GM21367 (cell line): ENCODE measurements around the gene MBNL2.

Source experiments
- ATAC-seq: cut with Tn5 transposase; IDR thresholded peaks from one replicate; pipeline ENCODE4 v1.9.1; 2021; ENCODE audit not compliant: unreplicated experiment

MBNL2 gene

DNA sequence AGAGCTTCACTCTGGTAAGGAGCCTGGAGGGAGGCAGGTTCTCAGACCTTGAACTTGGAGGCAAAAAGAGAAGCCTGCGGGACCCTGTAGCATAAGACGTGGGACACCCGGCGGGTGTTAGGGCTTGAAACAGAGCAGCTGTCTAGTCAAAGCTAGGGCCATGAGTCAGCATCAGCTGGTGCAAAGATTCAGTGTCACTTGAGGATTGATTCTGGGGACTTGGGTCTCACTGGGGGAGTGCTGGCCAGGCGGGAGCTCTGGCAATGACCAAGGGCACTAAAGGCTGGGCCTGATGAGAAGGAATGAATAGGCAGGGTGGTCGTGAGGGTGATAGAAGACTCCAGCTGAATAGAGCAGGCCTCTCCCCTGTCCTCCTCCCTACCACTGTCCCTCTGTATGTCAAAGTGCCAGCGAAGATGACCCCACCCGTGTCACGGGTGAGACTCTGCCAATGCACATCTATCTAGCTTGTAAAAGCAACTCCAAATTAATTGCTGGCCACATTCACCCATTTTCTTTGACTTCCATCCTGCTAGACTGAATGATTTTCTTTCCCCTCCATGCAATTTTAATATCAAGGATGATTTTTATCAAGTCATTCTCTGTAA lies 97.1 kb downstream of the MBNL2 start:
- ATAC-seq = no peak

DNA sequence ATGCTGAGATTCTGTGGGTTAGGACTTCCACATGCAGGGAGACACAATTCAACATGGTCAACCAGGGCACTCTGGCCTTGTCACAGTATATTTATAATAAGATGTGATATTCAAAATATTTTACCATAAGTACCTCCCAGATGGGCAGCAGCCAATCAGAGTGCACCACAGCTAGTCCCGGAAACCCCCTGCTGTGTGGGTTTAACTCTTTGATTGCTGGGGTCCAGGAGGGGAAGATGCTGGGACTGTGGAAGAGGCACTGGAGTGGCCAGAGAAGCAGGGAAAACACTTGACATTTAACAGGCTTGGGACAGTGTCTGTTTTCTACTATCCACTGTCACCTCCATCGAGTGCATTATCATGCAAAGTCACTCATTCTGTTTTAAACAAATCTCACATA lies 99.0 kb downstream of the MBNL2 start:
- ATAC-seq = no peak

DNA sequence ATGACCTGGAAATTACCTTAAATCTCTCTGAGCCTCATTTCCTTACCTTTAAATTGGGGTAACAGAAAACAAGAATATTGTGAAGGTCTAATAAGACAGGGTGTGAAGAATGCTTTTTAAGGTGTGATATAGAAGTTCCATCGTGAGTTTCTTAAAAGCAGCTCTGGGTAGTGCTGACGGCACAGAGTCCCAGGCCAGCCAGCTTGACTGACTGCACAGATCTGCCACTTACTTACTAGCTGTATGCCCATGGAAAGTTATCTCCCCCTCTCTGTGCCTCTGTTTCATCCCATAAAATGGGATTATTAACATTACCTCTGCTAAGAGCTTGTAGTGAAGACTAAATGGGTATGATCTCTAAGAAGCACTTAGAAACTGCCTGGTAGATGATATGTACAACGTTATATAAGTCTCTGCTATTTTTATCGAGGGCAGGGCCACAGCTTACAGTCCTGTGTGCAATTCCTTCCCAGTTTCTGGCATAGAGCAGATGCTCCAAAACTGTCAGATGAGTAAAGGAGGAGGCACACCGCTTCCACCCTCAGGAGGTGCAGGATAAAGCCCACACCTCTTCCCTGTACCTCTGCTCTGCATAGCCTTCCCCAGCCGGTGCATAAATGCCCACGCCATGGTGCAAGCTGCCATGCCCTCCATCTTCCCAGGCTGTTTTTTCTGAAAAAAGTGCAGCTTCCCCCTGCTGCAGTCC lies 99.6 kb downstream of the MBNL2 start:
- ATAC-seq = no peak

DNA sequence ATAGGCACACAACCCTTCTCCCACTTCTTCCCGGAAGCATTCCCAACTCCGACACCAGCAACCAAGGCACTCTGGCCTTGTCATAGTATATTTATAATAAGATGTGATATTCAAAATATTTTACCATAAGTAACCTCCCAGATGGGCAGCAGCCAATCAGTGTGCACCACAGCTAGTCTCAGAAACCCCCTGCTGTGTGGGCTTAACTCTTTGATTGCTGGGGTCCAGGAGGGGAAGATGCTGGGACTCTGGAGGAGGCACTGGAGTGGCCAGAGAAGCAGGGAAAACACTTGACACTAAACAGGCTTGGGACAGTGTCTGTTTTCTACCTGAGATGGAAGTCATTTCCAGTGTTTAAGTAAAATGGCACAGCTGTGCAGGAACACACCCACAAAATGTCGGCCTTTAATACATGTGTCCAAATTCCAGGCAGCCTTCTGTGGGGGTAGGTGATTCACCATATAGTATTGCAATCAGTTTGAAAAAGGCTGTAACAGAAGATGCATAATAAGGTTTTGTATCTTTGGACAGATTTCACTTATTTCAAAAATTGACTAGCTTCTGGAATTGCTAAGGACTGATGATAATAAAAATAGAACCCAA lies 100.7 kb downstream of the MBNL2 start:
- ATAC-seq = no peak

DNA sequence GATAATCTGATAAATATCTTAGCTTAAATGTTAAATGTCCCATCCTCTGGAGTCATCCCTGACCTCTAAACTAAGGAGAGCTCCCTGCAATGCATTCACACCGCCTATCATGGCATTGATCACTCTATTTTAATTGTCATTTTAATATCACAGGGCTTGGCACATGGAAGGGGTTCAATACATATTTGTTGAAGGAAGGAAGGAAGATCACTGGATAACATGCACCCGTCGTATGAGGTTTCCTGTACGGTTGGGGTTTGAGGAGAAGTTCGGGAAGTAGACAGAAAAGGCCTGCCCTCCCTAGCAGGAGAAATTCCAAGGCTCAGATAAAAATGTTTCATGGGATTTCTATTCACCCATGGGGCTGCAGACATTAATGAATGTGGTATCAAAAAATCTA lies 102.0 kb downstream of the MBNL2 start:
- ATAC-seq = no peak

DNA sequence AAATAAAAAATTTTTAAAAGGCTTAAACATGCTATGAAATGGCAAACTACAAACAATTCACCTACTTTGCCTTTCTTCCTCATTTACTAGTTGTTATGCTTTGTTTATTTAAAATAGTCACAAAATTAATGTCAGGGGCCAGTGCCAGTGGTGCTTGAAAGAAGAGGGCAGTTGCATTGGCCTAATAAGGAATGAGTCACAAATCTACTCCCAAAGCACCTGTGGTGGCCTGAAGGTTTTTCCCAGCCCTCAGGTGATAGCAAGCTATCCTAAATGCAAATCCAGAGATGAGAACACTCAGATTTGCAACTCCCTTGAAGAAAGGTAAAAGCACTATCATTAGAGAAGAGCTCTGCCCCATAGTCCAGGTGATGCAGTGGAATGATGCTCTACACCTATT lies 103.6 kb downstream of the MBNL2 start:
- no peak for ATAC-seq

DNA sequence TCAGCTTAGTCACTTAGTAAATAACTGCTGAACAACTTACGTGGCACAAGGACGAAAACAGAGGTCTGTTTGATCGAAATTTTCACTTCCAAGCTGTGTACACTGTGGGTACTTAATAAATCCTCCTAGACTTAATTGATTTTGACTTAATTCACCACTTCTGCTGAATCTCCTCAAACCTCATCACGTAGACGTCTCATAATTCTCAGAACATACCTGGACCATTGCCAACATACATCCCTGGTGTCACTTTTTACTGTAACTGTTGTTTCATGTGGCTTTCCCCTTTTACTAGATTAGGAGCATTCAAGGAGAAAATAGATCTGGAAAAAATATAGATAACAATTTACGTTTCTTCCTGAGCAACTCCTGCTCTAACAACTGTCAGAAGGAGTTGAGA lies 105.0 kb downstream of the MBNL2 start:
- no peak for ATAC-seq

DNA sequence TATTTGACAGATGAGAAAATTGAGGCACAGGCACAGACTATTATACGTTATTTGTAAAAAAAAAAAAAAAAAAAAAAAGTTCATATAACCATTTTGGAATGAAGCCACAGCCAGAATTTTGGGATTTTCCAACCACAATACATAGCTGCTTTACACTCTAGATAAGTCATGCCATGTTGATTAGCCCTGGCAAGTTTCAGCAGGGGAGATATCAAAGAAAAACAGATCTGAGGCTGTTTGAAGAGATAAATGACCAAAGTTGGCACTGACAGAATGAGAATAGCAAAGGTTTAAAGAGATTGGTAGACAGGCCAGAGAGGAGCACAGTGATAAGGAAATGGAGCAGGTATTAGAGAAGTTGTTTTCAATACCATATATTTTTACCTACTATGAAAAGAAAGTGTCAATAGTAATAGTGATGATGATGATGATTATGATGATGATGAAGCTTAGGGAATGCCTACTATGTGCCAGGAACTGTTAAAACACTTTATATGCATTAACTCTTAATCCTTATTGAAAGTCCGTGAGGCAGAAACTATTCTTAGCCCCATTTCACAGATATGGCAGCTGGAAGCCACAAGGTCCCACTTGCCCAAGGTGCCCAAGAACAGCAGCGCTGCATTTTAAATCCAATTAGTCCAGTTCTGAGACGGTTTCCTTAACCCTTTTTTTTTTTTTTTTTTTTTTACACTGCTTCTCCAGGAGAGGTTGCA lies 105.5 kb downstream of the MBNL2 start:
- no peak for ATAC-seq

DNA sequence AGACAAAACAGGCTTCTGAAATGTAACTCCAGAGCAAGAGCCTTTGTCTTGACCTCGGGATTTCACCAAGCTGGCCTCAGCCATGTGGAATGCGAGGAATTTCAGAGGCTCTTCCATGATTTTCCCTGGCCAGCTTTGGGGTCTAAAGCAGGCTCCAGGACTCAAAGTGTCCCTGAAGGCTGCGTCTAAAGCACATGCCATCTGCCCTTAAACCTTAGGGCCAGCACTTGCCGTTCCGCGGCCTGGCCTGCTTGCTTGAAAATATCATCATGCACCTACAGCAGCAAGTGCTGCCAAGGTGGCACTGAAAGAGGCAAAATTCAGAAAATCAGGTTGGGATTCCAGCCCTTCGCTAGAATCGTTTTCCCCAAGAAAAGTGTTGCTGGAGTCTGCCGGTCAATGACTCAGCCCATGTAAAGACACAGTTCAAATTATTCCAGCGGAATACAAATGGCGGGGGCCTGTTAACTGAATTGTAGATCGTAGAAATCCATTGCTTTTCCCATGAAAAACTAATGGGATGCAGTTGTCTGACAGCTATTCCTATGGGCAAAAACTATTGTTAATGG lies 106.2 kb downstream of the MBNL2 start:
- ATAC-seq = no peak

DNA sequence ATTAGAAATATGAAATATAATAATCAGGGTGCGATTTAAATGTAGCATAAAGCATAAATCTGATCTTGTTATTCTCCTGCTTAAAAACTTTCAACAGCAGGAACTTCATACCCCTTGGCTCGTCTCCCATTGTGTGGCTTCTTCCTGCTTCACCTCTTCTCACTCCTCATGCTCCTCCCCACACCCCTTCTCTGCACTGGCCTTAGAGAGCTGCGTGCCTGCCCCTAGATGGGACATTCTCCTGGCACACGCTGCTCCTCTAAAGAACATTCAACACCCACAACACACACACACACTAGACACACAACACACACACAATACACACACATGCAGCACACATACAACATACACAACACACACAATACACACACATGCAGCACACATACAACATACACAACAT lies 107.2 kb downstream of the MBNL2 start:
- no peak for ATAC-seq

DNA sequence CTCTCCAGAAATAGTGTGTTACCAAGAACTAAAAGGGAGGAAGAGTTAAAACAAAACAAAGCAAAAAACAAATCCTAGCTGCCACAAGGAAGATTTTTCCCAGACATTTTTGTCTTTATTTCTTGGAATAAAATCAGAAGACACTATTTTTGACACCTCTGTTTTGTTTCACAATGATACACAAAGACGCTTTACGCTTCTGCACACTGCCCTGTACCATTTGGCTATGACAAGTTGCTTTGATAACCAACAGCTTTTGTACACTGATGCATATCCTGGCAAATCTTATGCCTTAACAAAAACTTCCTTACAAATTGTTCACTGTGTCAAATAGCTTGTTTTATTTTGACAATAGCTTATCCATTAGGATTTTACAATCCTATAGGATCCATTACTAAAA lies 108.3 kb downstream of the MBNL2 start:
- ATAC-seq = no peak

DNA sequence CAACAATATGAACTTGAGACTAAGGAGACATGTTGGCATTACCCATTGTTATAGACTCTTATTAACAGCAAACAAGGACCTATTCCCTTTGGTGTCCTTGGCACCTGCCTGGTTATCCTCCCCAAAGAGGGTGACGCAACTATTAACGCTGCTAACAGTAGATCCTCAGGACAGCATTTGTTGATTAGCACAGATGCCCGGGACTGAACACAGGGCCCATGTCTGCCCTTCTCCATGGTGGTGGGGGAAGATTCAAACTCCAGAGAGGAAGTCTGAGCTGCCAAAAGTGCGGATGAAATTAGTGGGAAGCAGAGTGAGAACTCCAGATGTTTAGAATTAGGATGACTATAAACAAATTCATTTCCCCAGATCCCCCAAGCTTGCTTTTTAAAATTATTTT lies 110.6 kb downstream of the MBNL2 start:
- ATAC-seq = no peak

DNA sequence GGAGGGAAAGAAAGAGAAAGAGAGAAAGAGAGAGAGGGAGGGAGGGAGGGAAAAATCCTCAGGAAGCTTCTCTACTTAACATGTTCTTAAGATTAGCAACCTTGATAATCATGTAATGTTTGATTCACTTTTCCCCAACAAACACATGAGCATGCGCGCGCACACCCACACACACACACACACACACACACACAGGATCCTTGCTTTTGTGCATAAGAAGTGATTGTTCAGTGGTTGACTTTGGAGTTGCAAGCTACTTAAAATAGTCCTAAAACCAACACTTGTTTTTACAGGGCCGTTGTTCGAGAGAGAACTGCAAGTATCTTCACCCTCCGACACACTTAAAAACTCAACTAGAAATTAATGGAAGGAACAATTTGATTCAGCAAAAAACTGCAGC lies 111.8 kb downstream of the MBNL2 start:
- ATAC-seq = no peak

DNA sequence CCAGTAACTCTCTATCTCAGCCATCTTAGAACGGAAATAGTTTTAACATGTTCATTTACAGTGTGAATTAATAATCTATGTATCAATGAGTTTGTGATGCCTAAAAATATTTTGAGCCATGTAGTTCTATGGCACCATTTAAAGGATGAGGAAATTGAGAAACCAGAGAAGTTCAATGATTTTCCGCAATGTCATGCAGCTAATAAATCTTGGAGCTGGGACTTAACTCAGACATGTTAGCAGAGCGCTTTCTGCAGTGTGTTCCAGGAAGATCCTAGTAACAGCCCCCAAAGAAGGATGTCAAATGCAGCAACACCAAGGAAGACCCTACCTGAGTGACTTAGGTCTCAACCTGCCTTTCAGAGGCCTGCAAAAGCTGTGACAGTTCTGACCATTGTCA lies 112.6 kb downstream of the MBNL2 start:
- ATAC-seq = no peak

DNA sequence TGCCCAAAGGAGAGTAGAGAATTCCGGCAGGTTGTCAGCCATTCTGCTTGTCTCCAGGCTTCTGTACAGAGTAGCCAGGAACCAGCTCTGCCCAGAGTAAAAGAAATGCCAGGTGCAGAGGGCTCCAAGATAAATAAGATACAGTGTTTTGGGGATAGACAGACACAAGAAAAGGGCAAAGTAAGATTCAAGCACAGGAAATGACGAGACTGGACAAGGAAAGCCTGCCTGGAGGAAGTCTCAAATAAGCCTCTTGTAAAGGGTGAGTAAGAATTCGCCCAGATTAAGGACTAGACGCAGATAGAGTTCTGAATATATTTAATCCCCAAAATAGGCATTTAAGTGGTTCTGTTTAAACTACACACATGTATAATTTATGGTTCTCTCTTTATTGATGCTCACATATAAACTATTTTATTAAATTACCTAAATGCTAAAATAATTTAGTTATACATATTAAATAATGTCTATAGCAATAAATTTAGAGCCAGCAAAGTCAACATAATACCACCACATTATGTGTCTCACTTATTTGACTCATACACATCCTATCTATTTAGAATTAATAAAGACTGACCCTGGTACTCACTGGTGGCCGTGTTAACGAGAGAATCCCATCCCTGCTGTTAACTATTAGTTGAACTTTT lies 113.5 kb downstream of the MBNL2 start:
- no peak for ATAC-seq

DNA sequence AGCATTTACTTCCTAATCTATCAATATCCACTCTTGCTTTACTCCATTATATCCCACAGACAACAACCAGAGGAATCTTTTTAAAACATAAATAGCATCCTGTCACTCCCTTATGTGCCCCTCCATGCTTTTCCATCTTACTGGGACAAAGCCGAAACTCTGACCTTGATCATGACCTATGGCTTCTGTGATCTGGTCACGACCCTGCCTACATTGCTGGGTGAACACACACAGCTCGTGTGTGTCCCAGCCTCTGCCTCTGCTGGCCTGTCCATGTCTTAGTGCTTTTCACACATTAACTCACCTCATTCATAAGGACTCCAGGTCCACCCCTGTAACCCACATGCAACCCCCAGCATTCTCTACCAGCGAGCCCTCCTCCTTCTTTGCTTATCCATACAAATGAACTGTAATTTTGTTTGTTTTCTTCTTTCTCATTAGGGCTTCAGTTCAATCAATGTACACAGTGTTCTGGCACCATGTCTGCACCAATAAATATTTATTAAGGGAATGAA lies 115.9 kb downstream of the MBNL2 start:
- ATAC-seq = no peak

DNA sequence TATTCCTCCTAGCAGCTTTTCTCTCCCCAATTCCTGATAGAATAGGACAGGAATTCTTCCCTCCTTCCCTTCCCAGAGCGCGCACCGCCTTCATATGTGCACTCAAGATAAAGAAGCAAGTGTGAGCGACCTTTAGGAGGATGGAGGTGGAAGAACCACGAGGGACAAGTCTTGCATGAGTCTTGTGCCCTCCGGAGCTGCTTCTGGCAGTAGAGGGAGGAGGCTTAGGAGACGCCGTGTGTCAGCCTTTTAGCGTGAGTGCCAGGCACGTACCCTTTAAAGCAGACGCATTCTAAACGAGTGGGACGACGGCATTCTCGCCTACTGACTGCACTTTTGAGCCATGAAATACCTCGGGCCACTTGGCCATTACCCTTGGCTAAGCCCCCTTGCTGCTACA lies 116.4 kb downstream of the MBNL2 start:
- no peak for ATAC-seq

DNA sequence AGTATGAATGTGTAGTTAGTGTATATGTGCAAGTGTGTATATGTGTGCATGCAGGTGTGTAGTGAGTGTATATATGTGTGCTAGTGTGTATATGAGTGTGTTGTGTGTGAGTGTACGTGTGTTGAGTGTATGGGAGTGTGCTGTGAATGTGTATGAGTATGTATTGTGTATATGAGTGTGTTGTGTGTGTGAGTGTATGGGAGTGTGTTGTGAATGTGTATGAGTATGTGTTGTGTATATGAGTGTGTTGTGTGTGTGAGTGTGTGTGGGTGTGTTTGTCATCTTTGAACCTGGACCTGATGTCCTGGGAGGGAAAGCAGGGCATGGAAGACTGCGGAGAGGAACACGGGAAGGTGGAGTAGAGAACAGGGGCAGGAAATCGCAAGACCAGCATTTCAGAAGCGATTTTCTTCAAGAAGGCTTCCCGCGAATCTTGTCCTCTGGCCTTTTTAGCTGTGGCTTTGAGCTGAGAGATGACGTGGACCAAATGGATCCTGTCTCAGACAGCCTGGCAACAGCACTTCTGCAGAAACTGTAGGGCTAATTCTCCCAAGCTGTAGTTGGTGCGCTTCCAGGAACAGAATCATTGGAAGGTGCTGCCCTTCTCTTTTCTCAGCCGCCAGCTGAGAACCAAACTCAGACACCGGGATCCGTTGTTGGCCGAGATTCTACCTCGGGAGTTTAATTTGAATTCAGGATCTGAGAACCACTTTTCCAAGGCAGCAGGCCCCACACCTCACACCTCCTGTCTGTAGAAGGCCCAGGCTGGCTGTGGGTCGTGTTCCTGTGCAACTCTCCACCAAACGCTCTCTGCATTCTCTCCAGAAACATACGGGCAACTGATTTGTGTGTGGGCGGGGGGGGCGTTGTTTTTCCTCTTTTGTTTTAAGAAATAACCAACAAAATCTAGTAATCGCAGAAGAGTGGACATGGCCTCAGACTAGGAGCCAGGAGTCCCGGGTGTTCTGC lies 117.2 kb downstream of the MBNL2 start:
- ATAC-seq = no peak

DNA sequence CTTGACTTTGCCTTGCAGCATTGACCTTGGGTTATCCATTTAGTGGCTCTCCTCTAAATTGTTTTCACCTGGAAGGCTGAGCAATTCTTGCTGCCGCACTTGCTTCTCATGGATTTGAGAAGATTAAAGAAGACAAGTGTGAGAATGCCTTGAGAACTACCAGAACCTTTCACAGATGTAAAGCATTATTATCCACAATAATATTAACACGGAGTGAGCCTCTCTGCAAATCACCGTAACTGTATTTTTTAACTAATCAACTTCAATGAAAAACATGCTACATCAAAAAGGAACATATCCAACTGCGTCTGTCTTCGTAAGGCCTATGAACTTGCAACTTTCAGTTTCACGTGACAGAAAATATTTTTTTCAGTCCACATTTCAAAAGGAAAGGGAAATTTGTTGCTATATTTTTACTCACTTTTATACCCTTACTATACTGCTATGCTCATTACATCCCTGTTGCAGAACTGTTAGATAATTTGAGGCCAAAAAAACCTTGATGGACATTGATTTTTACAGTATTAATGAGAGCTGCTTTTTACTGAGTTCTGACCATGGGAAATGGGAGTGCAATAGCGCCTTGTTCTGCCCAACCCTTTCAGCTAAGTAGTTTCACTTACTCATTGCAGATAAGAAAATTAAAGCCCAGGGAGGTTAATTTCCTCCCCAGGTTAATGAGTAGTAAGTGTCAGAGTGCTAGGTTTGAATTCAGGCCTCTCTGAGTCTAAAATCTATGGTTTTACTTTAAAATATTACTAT lies 118.0 kb downstream of the MBNL2 start:
- no peak for ATAC-seq
